ENCODE results near the gene CRY2. TPM values are rescaled to one million over a fixed set of nuclear protein-coding genes. Genes with fewer than 3 reads are reported as not detected.

CRY2 gene
- polyA plus RNA-seq, 2 donors: 5.9 to 6.8 TPM

DNA sequence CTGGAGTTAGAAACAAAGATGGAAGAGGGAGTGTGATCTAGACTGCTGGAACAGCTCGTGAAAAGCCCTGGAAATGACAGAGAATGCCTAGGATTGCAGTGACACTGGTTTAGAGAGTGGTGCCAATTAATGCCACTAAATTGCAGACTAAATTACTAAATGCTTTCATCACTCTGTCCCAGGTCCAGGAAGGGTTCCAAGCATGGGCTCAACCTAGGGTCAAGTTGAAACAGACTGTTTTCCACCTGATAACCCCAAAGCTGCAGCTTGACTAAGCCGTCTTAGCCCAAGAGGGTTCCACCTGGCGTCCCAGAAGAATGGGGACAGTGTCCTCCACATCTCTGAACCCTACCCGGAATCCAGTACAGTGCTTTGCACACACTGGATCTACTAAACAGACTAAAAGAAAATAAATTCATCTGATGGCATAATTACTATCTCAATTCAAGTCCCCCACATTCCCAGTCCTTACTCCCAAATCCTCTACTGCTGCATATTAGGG lies 1.1 kb upstream of the CRY2 start:
- no peaks in the 10 kb centered on the region for H3K9me3 ChIP-seq (ENCODE audit: control insufficient read depth in 2 of 2, insufficient read depth in 1 of 2, low read depth in 1 of 2, low read length in 1 of 2)
- 83 to 86% methylated on average over 4 of the region's 4 CpGs for WGBS, 2 donors
- H3K27ac ChIP-seq (ENCODE audit: low read depth in 2 of 2, low read length in 1 of 2): peak overlapping the region; percentile 79 to 88
- H3K36me3 ChIP-seq (ENCODE audit: control insufficient read depth in 2 of 2, insufficient read depth in 2 of 2, low read length in 1 of 2): no peaks in the 10 kb centered on the region
- H3K27me3 ChIP-seq (ENCODE audit: control insufficient read depth in 1 of 2, insufficient read depth in 2 of 2, low read length in 2 of 2): no peaks in the 10 kb centered on the region
- H3K4me3 ChIP-seq (ENCODE audit: low read depth in 1 of 2, low read length in 2 of 2): no peak overlapping the region
- H3K4me1 ChIP-seq (ENCODE audit: control insufficient read depth in 2 of 2, insufficient read depth in 2 of 2, low read length in 1 of 2): peaks cover 0 to 2% of the 10 kb centered on the region in 2 donors

GRCh38 chr11:45847911-45848316 lies 639 bp downstream of the CRY2 start:
- Histone ChIP-seq H3K4me1 (ENCODE audit: control insufficient read depth in 2 of 2, insufficient read depth in 2 of 2, low read length in 1 of 2) (peaks cover 2 to 3% of the 10 kb centered on the region in 2 donors), H3K9me3 (ENCODE audit: control insufficient read depth in 2 of 2, insufficient read depth in 1 of 2, low read depth in 1 of 2, low read length in 1 of 2) (no peaks in the 10 kb centered on the region), H3K36me3 (ENCODE audit: control insufficient read depth in 2 of 2, insufficient read depth in 2 of 2, low read length in 1 of 2) (no peaks in the 10 kb centered on the region), H3K4me3 (ENCODE audit: low read depth in 1 of 2, low read length in 2 of 2) (peak overlapping the region; percentile 75 to 93), H3K27ac (ENCODE audit: low read depth in 2 of 2, low read length in 1 of 2) (peak overlapping the region; percentile 89 to 97), H3K27me3 (ENCODE audit: control insufficient read depth in 1 of 2, insufficient read depth in 2 of 2, low read length in 2 of 2) (no peaks in the 10 kb centered on the region)
- 1% methylated on average over 16 of the region's 16 CpGs for WGBS, 2 donors

DNA sequence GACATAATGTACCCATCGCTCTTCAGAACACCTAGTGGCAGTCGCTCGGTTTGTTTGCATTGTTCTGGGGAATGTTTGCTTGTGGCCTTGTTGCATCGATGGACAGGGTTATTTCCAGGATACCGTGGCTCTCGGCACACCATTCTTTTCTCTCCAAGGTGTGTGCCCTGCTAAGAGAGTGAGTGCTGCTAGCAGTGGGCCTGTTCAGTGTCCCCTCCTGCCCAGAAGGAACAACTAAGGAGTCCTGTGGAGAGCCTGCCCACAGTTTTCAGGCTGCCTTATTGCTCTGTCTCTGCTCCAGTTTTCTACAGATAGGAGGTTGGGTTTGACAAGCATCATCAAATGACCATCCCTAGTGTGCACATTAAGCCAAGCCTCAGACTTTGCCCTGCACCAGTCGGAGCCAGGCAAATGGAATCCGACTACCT lies 1.4 kb downstream of the CRY2 start:
- no peaks in the 10 kb centered on the region for H3K9me3 ChIP-seq (ENCODE audit: control insufficient read depth in 2 of 2, insufficient read depth in 1 of 2, low read depth in 1 of 2, low read length in 1 of 2)
- H3K4me3 ChIP-seq (ENCODE audit: low read depth in 1 of 2, low read length in 2 of 2): peak overlapping the region in 1 of 2 donors; percentile 75
- peaks cover 0 to 2% of the 10 kb centered on the region in 2 donors for H3K36me3 ChIP-seq (ENCODE audit: control insufficient read depth in 2 of 2, insufficient read depth in 2 of 2, low read length in 1 of 2)
- H3K27ac ChIP-seq (ENCODE audit: low read depth in 2 of 2, low read length in 1 of 2): peak overlapping the region in 1 of 2 donors; percentile 58
- no peaks in the 10 kb centered on the region for H3K27me3 ChIP-seq (ENCODE audit: control insufficient read depth in 1 of 2, insufficient read depth in 2 of 2, low read length in 2 of 2)
- peaks cover 2 to 4% of the 10 kb centered on the region in 2 donors for H3K4me1 ChIP-seq (ENCODE audit: control insufficient read depth in 2 of 2, insufficient read depth in 2 of 2, low read length in 1 of 2)
- 50 to 55% methylated on average over 8 of the region's 8 CpGs for WGBS, 2 donors

- Histone ChIP-seq H3K9me3 (ENCODE audit: control insufficient read depth in 2 of 2, insufficient read depth in 1 of 2, low read depth in 1 of 2, low read length in 1 of 2) (no peaks in the 10 kb centered on the region), H3K4me3 (ENCODE audit: low read depth in 1 of 2, low read length in 2 of 2) (no peak overlapping the region), H3K27ac (ENCODE audit: low read depth in 2 of 2, low read length in 1 of 2) (no peak overlapping the region), H3K36me3 (ENCODE audit: control insufficient read depth in 2 of 2, insufficient read depth in 2 of 2, low read length in 1 of 2) (peaks cover 0 to 2% of the 10 kb centered on the region in 2 donors), H3K27me3 (ENCODE audit: control insufficient read depth in 1 of 2, insufficient read depth in 2 of 2, low read length in 2 of 2) (no peaks in the 10 kb centered on the region), H3K4me1 (ENCODE audit: control insufficient read depth in 2 of 2, insufficient read depth in 2 of 2, low read length in 1 of 2) (peaks cover 2 to 7% of the 10 kb centered on the region in 2 donors)
- WGBS, 2 donors: 70 to 73% methylated on average over 2 of the region's 2 CpGs
These were observed 3.2 kb downstream of the CRY2 start for GRCh38 chr11:45850446-45850845.

DNA sequence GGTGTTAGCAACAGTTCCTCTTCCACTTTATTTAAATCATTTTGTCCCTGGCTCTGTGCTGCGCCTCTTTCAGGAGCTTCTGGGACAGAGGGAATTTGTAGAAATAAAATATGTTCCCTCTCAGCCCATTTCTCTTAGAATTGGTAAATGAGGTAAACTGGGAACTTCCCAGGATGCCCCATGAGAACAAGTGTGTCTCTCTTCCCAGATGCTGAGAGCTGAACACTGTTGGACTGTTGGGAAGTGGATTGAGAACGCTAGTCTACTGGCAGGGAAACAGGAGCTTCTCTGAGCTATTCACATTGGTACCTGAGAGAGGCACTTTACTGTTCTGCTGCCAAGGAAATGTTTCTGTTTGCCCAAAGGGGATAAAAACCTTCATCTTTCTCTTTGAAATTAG lies 4.0 kb downstream of the CRY2 start:
- 71 to 74% methylated on average over 2 of the region's 2 CpGs for WGBS, 2 donors
- Histone ChIP-seq H3K36me3 (ENCODE audit: control insufficient read depth in 2 of 2, insufficient read depth in 2 of 2, low read length in 1 of 2) (peaks cover 0 to 2% of the 10 kb centered on the region in 2 donors), H3K4me1 (ENCODE audit: control insufficient read depth in 2 of 2, insufficient read depth in 2 of 2, low read length in 1 of 2) (peaks cover 2 to 7% of the 10 kb centered on the region in 2 donors), H3K9me3 (ENCODE audit: control insufficient read depth in 2 of 2, insufficient read depth in 1 of 2, low read depth in 1 of 2, low read length in 1 of 2) (no peaks in the 10 kb centered on the region), H3K27ac (ENCODE audit: low read depth in 2 of 2, low read length in 1 of 2) (no peak overlapping the region), H3K27me3 (ENCODE audit: control insufficient read depth in 1 of 2, insufficient read depth in 2 of 2, low read length in 2 of 2) (no peaks in the 10 kb centered on the region), H3K4me3 (ENCODE audit: low read depth in 1 of 2, low read length in 2 of 2) (no peak overlapping the region)

DNA sequence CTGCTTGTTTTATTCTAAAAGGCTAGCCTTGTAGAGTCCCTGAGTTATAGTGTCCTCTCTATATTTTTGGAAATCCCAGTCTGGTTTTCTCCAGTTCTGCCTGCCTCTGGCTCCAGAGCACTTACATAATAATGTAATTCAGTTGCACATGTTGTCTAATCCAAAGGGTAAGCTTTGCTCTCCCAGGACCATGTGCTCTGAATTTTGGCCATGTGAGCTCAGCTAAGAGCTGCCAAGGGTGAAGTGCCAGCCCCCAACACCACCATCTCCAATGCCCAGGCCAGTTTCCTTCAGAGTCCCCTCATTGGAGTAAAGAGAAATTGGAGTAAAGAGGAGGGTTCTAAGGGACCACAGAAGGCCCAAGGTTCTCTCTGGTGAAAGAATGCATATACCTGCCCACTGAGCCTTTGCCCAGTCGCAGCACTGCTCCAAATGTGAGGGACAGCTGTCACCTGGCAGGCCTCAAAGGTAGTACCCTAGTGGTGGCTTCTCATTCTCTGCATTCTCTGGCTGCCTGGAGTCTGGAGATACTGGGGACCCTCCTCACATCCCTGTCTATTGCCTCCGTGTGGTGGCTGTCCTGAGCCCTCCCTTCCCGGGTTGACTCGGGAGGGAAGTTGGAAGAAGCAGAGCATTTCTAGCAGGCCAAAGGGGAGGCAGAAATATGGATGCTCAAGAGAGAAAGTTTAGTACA lies 4.9 kb downstream of the CRY2 start:
- Histone ChIP-seq H3K4me1 (ENCODE audit: control insufficient read depth in 2 of 2, insufficient read depth in 2 of 2, low read length in 1 of 2) (peaks cover 2 to 7% of the 10 kb centered on the region in 2 donors), H3K9me3 (ENCODE audit: control insufficient read depth in 2 of 2, insufficient read depth in 1 of 2, low read depth in 1 of 2, low read length in 1 of 2) (no peaks in the 10 kb centered on the region), H3K27ac (ENCODE audit: low read depth in 2 of 2, low read length in 1 of 2) (peak overlapping the region in 1 of 2 donors; percentile 40), H3K36me3 (ENCODE audit: control insufficient read depth in 2 of 2, insufficient read depth in 2 of 2, low read length in 1 of 2) (peaks cover 0 to 5% of the 10 kb centered on the region in 2 donors), H3K27me3 (ENCODE audit: control insufficient read depth in 1 of 2, insufficient read depth in 2 of 2, low read length in 2 of 2) (no peaks in the 10 kb centered on the region), H3K4me3 (ENCODE audit: low read depth in 1 of 2, low read length in 2 of 2) (no peak overlapping the region)
- 70 to 72% methylated on average over 4 of the region's 4 CpGs for WGBS, 2 donors

DNA sequence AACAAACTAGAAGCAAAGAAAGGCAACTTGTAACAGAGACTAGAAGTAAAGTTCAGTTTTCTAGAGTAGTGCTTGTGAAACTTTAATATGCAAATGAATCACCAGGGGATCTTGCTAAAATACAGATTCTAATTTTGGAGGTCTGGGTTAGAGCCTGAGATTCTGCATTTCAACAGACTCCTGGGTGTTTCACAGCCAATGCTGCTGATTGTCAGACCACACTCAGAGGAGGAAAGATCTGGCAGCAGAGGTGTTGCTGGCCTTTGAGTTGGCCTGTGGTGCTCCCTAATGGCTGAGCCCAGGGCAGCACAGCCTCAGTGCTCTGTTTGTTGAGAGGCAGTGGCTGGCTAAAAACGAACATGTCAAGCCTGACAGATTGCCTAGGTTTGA lies 5.4 kb downstream of the CRY2 start:
- H3K4me3 ChIP-seq (ENCODE audit: low read depth in 1 of 2, low read length in 2 of 2): no peak overlapping the region
- no peaks in the 10 kb centered on the region for H3K27me3 ChIP-seq (ENCODE audit: control insufficient read depth in 1 of 2, insufficient read depth in 2 of 2, low read length in 2 of 2)
- H3K9me3 ChIP-seq (ENCODE audit: control insufficient read depth in 2 of 2, insufficient read depth in 1 of 2, low read depth in 1 of 2, low read length in 1 of 2): no peaks in the 10 kb centered on the region
- peaks cover 0 to 5% of the 10 kb centered on the region in 2 donors for H3K36me3 ChIP-seq (ENCODE audit: control insufficient read depth in 2 of 2, insufficient read depth in 2 of 2, low read length in 1 of 2)
- peak overlapping the region; percentile 5 to 68 for H3K27ac ChIP-seq (ENCODE audit: low read depth in 2 of 2, low read length in 1 of 2)
- 27 to 54% methylated on average over 1 of the region's 1 CpG for WGBS, 2 donors
- H3K4me1 ChIP-seq (ENCODE audit: control insufficient read depth in 2 of 2, insufficient read depth in 2 of 2, low read length in 1 of 2): peaks cover 2 to 7% of the 10 kb centered on the region in 2 donors

DNA sequence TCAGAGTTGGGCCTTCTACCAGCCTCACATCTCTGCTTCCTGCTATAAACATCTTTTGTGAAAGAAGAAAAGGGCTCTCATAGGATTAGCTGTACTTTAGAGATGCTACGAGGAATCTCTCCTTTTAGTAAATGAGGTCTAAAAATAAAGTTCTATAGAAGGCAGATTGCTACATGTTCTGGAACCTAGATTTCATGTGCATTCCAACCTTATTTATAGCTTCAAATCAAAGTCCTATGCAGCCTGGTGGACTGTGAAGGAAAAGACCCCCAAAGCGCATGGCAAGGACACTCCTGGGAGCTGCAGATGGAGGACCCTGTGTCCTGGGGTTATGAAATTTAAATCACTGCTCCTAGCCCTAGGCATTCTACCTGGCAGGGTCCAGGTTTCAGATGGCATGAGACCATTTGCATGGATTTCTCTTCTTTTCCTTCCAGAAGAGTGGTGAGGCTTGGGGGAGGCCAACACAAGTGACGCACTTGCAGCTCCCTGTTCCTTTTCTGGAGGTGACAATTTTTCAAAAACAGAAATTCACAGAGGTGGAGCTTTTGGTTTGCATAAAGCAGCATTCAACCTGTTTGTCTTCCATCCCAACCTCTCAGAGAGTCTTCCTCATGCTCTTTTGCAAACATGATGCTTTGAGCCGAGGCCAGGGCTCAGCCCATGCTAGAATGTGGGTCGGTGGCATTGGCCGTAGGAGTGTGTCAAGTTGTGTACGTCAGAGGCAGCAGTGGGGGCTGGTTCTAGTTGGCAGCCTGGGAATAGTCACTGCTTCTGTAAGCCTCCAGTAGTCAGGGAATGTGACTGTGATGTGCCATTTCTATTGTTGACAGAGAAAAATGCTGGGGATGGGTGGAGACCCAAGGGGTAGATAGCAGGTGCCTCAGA lies 6.3 kb downstream of the CRY2 start:
- Histone ChIP-seq H3K36me3 (ENCODE audit: control insufficient read depth in 2 of 2, insufficient read depth in 2 of 2, low read length in 1 of 2) (peaks cover 0 to 5% of the 10 kb centered on the region in 2 donors), H3K9me3 (ENCODE audit: control insufficient read depth in 2 of 2, insufficient read depth in 1 of 2, low read depth in 1 of 2, low read length in 1 of 2) (no peaks in the 10 kb centered on the region), H3K27me3 (ENCODE audit: control insufficient read depth in 1 of 2, insufficient read depth in 2 of 2, low read length in 2 of 2) (no peaks in the 10 kb centered on the region), H3K4me3 (ENCODE audit: low read depth in 1 of 2, low read length in 2 of 2) (no peak overlapping the region), H3K4me1 (ENCODE audit: control insufficient read depth in 2 of 2, insufficient read depth in 2 of 2, low read length in 1 of 2) (peaks cover 5 to 9% of the 10 kb centered on the region in 2 donors), H3K27ac (ENCODE audit: low read depth in 2 of 2, low read length in 1 of 2) (peak overlapping the region in 1 of 2 donors; percentile 59)
- 80 to 82% methylated on average over 7 of the region's 7 CpGs for WGBS, 2 donors

DNA sequence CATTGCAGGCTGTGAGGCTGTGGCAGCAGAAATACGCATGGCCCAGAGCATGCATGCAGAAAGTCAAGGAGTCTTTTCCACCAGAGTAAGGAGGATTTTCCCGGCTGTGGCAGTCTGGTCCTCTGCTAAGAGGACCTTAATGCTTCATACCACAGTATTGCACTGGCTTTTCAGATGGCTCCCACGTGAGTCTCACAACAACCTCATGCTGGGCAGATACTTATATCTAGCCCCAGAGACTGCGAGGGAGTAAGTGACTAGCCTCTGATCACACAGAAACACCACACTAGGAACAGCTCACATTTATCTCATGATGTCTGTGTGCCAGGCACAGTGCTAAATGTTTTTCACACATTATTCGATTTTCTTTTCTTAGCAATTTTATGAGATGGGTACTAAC lies 8.0 kb downstream of the CRY2 start:
- H3K4me1 ChIP-seq (ENCODE audit: control insufficient read depth in 2 of 2, insufficient read depth in 2 of 2, low read length in 1 of 2): peaks cover 9 to 12% of the 10 kb centered on the region in 2 donors
- no peak overlapping the region for H3K4me3 ChIP-seq (ENCODE audit: low read depth in 1 of 2, low read length in 2 of 2)
- peaks cover 0 to 5% of the 10 kb centered on the region in 2 donors for H3K36me3 ChIP-seq (ENCODE audit: control insufficient read depth in 2 of 2, insufficient read depth in 2 of 2, low read length in 1 of 2)
- H3K27me3 ChIP-seq (ENCODE audit: control insufficient read depth in 1 of 2, insufficient read depth in 2 of 2, low read length in 2 of 2): no peaks in the 10 kb centered on the region
- H3K27ac ChIP-seq (ENCODE audit: low read depth in 2 of 2, low read length in 1 of 2): peak overlapping the region in 1 of 2 donors; percentile 69
- WGBS, 2 donors: 70 to 71% methylated on average over 5 of the region's 5 CpGs
- H3K9me3 ChIP-seq (ENCODE audit: control insufficient read depth in 2 of 2, insufficient read depth in 1 of 2, low read depth in 1 of 2, low read length in 1 of 2): no peaks in the 10 kb centered on the region

Data from esophagus (tissue), 2 donors.